B cell (primary cell): Measurements from ENCODE around the gene NPM3.

Experiments
- CTCF ChIP-seq: fragments of 200-600 bp; IDR thresholded peaks from one replicate; pipeline ENCODE4 v1.8.0; 2022; ENCODE audit warnings: antibody characterized with exemption, mild to moderate bottlenecking
- EZH2 ChIP-seq: IDR thresholded peaks from 2 replicates; pipeline ENCODE4 v1.6.1; 2012; ENCODE audit warnings: borderline replicate concordance, low read depth, mild to moderate bottlenecking, moderate library complexity, low read length; ENCODE audit not compliant: insufficient read depth, poor library complexity, severe bottlenecking

- TF ChIP-seq CTCF (no peak), EZH2 (no peak)
Measured at GRCh38 chr10:101773923-101774588, 9.2 kb downstream of the NPM3 start.
